Measurements from ENCODE around the gene RAB11FIP4. TPM values are rescaled to one million over a fixed set of nuclear protein-coding genes. Genes with fewer than 3 reads are reported as not detected.

RAB11FIP4 gene
- total RNA-seq, 1 experiment from 2014 or later = 15.1 TPM

- ATAC-seq (no peak), DNase-seq (ENCODE audit: low read depth, low spot score) (no peak)
- ChIA-PET CTCF (no interaction called here), POLR2A (no interaction called here), RAD21 (ENCODE audit: low non-redundant PET in 1 of 2, low total read pairs in 2 of 2, uncharacterized antibody in 2 of 2, unreplicated experiment in 2 of 2) (no interaction called here)
- TF ChIP-seq ZBTB33 (IDR thresholded peaks at IDR 0.05; ENCODE audit: extremely low read depth, insufficient replicate concordance, low read length) (no peak), TCF7L2 (IDR thresholded peaks at IDR 0.05; ENCODE audit: borderline replicate concordance, extremely low read depth, insufficient read depth, insufficient read length) (no peak), CEBPB (IDR thresholded peaks at IDR 0.05; ENCODE audit: low read depth) (no peak), JUND (IDR thresholded peaks at IDR 0.05) (no peak), FOSL1 (IDR thresholded peaks at IDR 0.05; ENCODE audit: low read depth) (no peak), ELF1 (IDR thresholded peaks at IDR 0.05; ENCODE audit: borderline replicate concordance, low read depth) (no peak), POLR2AphosphoS5 (IDR thresholded peaks at IDR 0.05; ENCODE audit: low read depth, low read length) (no peak), REST (IDR thresholded peaks at IDR 0.05; ENCODE audit: low read depth) (no peak), ZNF274 (IDR thresholded peaks at IDR 0.05; ENCODE audit: low read depth, low read length) (no peak)
- BruUV-seq (replicated peaks) = no TSS peak
- Histone ChIP-seq H3K4me3 (replicated peaks in 1 of 2; ENCODE audit: low read depth in 1 of 2, low read length in 2 of 2) (no peak overlapping the region), H4K20me1 (ENCODE audit: insufficient read depth) (no peaks in the 10 kb centered on the region), H2AFZ (ENCODE audit: low read depth, low read length, poor library complexity, severe bottlenecking) (no peak overlapping the region), H3K4me1 (ENCODE audit: control insufficient read depth in 1 of 2, insufficient read depth in 2 of 2, low read length in 2 of 2) (peaks cover 16 to 21% of the 10 kb centered on the region in 2 experiments), H3K4me2 (ENCODE audit: low read length) (no peak overlapping the region), H3K27ac (ENCODE audit: low read depth, low read length) (no peak overlapping the region), H3K9ac (ENCODE audit: low read length) (no peak overlapping the region), H3K27me3 (ENCODE audit: insufficient read depth, low read length) (no peaks in the 10 kb centered on the region), H3K36me3 (ENCODE audit: control insufficient read depth in 1 of 2, insufficient read depth in 2 of 2, low read length in 2 of 2) (no peaks in the 10 kb centered on the region), H3K9me2 (ENCODE audit: insufficient read depth) (no peaks in the 10 kb centered on the region), H3K9me3 (ENCODE audit: control insufficient read depth in 1 of 2, insufficient read depth in 1 of 2, low read depth in 1 of 2, low read length in 2 of 2) (no peaks in the 10 kb centered on the region), H3K79me2 (ENCODE audit: insufficient read depth, low read length) (no peaks in the 10 kb centered on the region)
- intact Hi-C loops (cut with micrococcal nuclease) = no loop called here
Measured at GRCh38 chr17:31530391-31530985, 139.0 kb downstream of the RAB11FIP4 start.

All from HCT116 (cell line).